Activated B cell treated with CpG ODN at 0.5 μM for 24 hours (primary cell): ENCODE results near the gene SPRED2. TPM values are rescaled to one million over a fixed set of nuclear protein-coding genes. Genes with fewer than 3 reads are reported as not detected.

Experiments
- ATAC-seq: fragments of 200-7000 bp; cut with Tn5 transposase; one replicate; pipeline ENCODE4 v1.10.0; 2021; ENCODE audit warnings: low read depth, mild to moderate bottlenecking, moderate library complexity
- CTCF ChIA-PET: fragments of 350-600 bp; sonication (Branson Sonifier 250); formaldehyde crosslinking; loops from one replicate; lab custom pipeline; 2021; ENCODE audit warnings: antibody characterized with exemption; lab: Charles Lee
- POLR2A ChIA-PET: fragments of 350-600 bp; sonication (Branson Sonifier 250); formaldehyde crosslinking; loops from one replicate; lab custom pipeline; 2021; ENCODE audit warnings: antibody characterized with exemption; lab: Charles Lee
- DNase-seq: peaks from one replicate; pipeline ENCODE4 v3.0.0; 2022
- H3K27ac Mint-ChIP-seq: one replicate; pipeline ENCODE4 v1.8.0; 2020; ENCODE audit warnings: mixed read lengths
- H3K27me3 Mint-ChIP-seq: one replicate; pipeline ENCODE4 v1.8.0; 2021; ENCODE audit warnings: mixed read lengths
- H3K36me3 Mint-ChIP-seq: one replicate; pipeline ENCODE4 v1.8.0; 2021; ENCODE audit warnings: low read depth, mixed read lengths
- H3K4me1 Mint-ChIP-seq: one replicate; pipeline ENCODE4 v1.8.0; 2021; ENCODE audit warnings: mixed read lengths
- H3K4me3 Mint-ChIP-seq: one replicate; pipeline ENCODE4 v1.8.0; 2020; ENCODE audit warnings: mild to moderate bottlenecking, mixed read lengths
- H3K9me3 Mint-ChIP-seq: one replicate; pipeline ENCODE4 v1.8.0; 2020; ENCODE audit warnings: mixed read lengths
- CTCF ChIP-seq: fragments of 200-600 bp; IDR thresholded peaks from one replicate; pipeline ENCODE4 v1.8.0; 2022; ENCODE audit warnings: antibody characterized with exemption, mild to moderate bottlenecking
- intact Hi-C: fragments of 100-400 bp; cut with micrococcal nuclease; formaldehyde crosslinking; loops from one replicate; pipeline ENCODE4 v1.15.1; 2024
- total RNA-seq: library from RNA; stranded (reverse); gene quantifications from 2 replicates; pipeline ENCODE4 v1.2.3, GENCODE V29; 2022

Gene SPRED2
- total RNA-seq, 1 donor from 2014 or later, result 2.5 TPM

- intact Hi-C loops, result no loop called here
- DNase-seq (no peak), ATAC-seq (no peak)
- TF ChIP-seq CTCF, result no peak
- POLR2A ChIA-PET, result interaction anchor here (1.4 kb wide), 1 partner anchor 24 kb away, joined by 3 read pairs; no protein-coding TSS in a partner anchor
- H3K36me3 Mint-ChIP-seq, result no peaks in the 10 kb centered on the region
- peaks cover 28% of the 10 kb centered on the region for H3K4me1 Mint-ChIP-seq
- H3K27ac Mint-ChIP-seq, result no peak overlapping the region
- CTCF ChIA-PET, result no interaction called here
- no peaks in the 10 kb centered on the region for H3K9me3 Mint-ChIP-seq
- peaks cover 3% of the 10 kb centered on the region for H3K27me3 Mint-ChIP-seq
- no peak overlapping the region for H3K4me3 Mint-ChIP-seq
Observed at GRCh38 chr2:65300134-65300760, 132.2 kb downstream of the SPRED2 start.

GRCh38 chr2:65299246-65299645, 133.2 kb downstream of the SPRED2 start:
- ChIA-PET CTCF (no interaction called here), POLR2A (interaction anchor here (0.5 to 1.4 kb wide), 2 partner anchors 23 to 131 kb away, joined by 3 read pairs; no protein-coding TSS in a partner anchor)
- intact Hi-C loops, result no loop called here
- peaks cover 10% of the 10 kb centered on the region for H3K27me3 Mint-ChIP-seq
- H3K9me3 Mint-ChIP-seq, result no peaks in the 10 kb centered on the region
- DNase-seq, result no peak
- ATAC-seq, result no peak
- H3K4me3 Mint-ChIP-seq, result no peak overlapping the region
- no peak overlapping the region for H3K27ac Mint-ChIP-seq
- no peak for TF ChIP-seq CTCF
- no peaks in the 10 kb centered on the region for H3K36me3 Mint-ChIP-seq
- H3K4me1 Mint-ChIP-seq, result peaks cover 28% of the 10 kb centered on the region

- no peak overlapping the region for H3K27ac Mint-ChIP-seq
- ATAC-seq (no peak), DNase-seq (no peak)
- no peaks in the 10 kb centered on the region for H3K9me3 Mint-ChIP-seq
- H3K27me3 Mint-ChIP-seq, result peaks cover 10% of the 10 kb centered on the region
- ChIA-PET CTCF (no interaction called here), POLR2A (no interaction called here)
- peaks cover 28% of the 10 kb centered on the region for H3K4me1 Mint-ChIP-seq
- H3K36me3 Mint-ChIP-seq, result no peaks in the 10 kb centered on the region
- intact Hi-C loops, result no loop called here
- no peak for TF ChIP-seq CTCF
- H3K4me3 Mint-ChIP-seq, result no peak overlapping the region
Observed at GRCh38 chr2:65298089-65298488, 134.3 kb downstream of the SPRED2 start.

GRCh38 chr2:65297544-65297943, 134.9 kb downstream of the SPRED2 start:
- no peak for TF ChIP-seq CTCF

GRCh38 chr2:65296971-65297370, 135.4 kb downstream of the SPRED2 start:
- intact Hi-C loops, result no loop called here
- ATAC-seq (no peak), DNase-seq (no peak)
- Mint-ChIP-seq H3K36me3 (no peaks in the 10 kb centered on the region), H3K27me3 (peaks cover 12% of the 10 kb centered on the region), H3K27ac (no peak overlapping the region), H3K4me1 (peaks cover 22% of the 10 kb centered on the region), H3K4me3 (no peak overlapping the region), H3K9me3 (no peaks in the 10 kb centered on the region)
- POLR2A ChIA-PET, result no interaction called here
- CTCF ChIA-PET, result no interaction called here
- no peak for TF ChIP-seq CTCF

More at GRCh38 chr2:65297544-65297943, 134.9 kb downstream of the SPRED2 start:
- ChIA-PET POLR2A (no interaction called here), CTCF (no interaction called here)
- H3K9me3 Mint-ChIP-seq, result no peaks in the 10 kb centered on the region
- H3K27ac Mint-ChIP-seq, result no peak overlapping the region
- intact Hi-C loops, result no loop called here
- peaks cover 10% of the 10 kb centered on the region for H3K27me3 Mint-ChIP-seq
- H3K36me3 Mint-ChIP-seq, result no peaks in the 10 kb centered on the region
- no peak overlapping the region for H3K4me3 Mint-ChIP-seq
- ATAC-seq, result no peak
- peaks cover 28% of the 10 kb centered on the region for H3K4me1 Mint-ChIP-seq
- no peak for DNase-seq
